Renal cortex interstitium (tissue), 11 donors: Measurements from ENCODE around the gene SPATS1. TPM values are rescaled to one million over a fixed set of nuclear protein-coding genes. Genes with fewer than 3 reads are reported as not detected.
"Not testable (repeated sequence)": the region's sequence is repeated elsewhere in the genome, so short reads cannot be mapped to it uniquely, and the experiment has no call there.

Source experiments
- DNase-seq, 11 donors: peaks; one replicate each; pipeline ENCODE4 v3.0.0-alpha.2; 2013; ENCODE audit warnings: low read depth in 9 of 11, low spot score in 4 of 11; ENCODE audit errors: extremely low read depth in 1 of 11
- polyA plus RNA-seq, 3 donors: library from polyadenylated mRNA; unstranded; fragments of 120-200 nt; gene quantifications; one replicate each; pipeline ENCODE4 v1.2.1, GENCODE V29; 2013; ENCODE audit not compliant: insufficient read length in 3 of 3

The SPATS1 gene
- polyA plus RNA-seq, 3 donors = not detected

- no peak for DNase-seq
Observed at GRCh38 chr6:44309092-44309491, 33.4 kb upstream of the SPATS1 start.

GRCh38 chr6:44309631-44310030 lies 32.8 kb upstream of the SPATS1 start:
- DNase-seq = no peak

GRCh38 chr6:44310241-44310640 lies 32.2 kb upstream of the SPATS1 start:
- DNase-seq = no peak

GRCh38 chr6:44311304-44311703 lies 31.1 kb upstream of the SPATS1 start:
- DNase-seq = no peak

- DNase-seq = no peak
Observed at GRCh38 chr6:44311767-44312166, 30.7 kb upstream of the SPATS1 start.

- peak; percentile 66 to 88 (median 79) for DNase-seq
Observed at GRCh38 chr6:44312901-44313788, 29.3 kb upstream of the SPATS1 start, which contains the start of gene AARS2. Gene AARS2 (minus strand): TSS chr6:44313347. CDS start chr6:44313323, 24 bp downstream.

GRCh38 chr6:44314657-44315056 lies 27.8 kb upstream of the SPATS1 start:
- DNase-seq = not testable (repeated sequence)

GRCh38 chr6:44315516-44315915 lies 26.9 kb upstream of the SPATS1 start:
- no peak for DNase-seq

- DNase-seq = no peak
Observed at GRCh38 chr6:44315951-44316350, 26.5 kb upstream of the SPATS1 start.

- DNase-seq = no peak
Observed at GRCh38 chr6:44316481-44316880, 26.0 kb upstream of the SPATS1 start.

GRCh38 chr6:44317136-44317631 lies 25.3 kb upstream of the SPATS1 start:
- not testable (repeated sequence) for DNase-seq

GRCh38 chr6:44321210-44321609 lies 21.2 kb upstream of the SPATS1 start:
- no peak for DNase-seq

GRCh38 chr6:44327096-44327495 lies 15.4 kb upstream of the SPATS1 start:
- no peak for DNase-seq

GRCh38 chr6:44327760-44328159 lies 14.7 kb upstream of the SPATS1 start:
- no peak for DNase-seq

- DNase-seq = not testable (repeated sequence)
Observed at GRCh38 chr6:44328203-44328602, 14.2 kb upstream of the SPATS1 start.

GRCh38 chr6:44329858-44330257 lies 12.6 kb upstream of the SPATS1 start:
- DNase-seq = no peak

- DNase-seq = no peak
Observed at GRCh38 chr6:44332585-44332984, 9.9 kb upstream of the SPATS1 start.

- no peak for DNase-seq
Observed at GRCh38 chr6:44333273-44333919, 9.1 kb upstream of the SPATS1 start.

GRCh38 chr6:44333942-44334341 lies 8.5 kb upstream of the SPATS1 start:
- DNase-seq = no peak

GRCh38 chr6:44335631-44336030 lies 6.8 kb upstream of the SPATS1 start:
- DNase-seq = no peak
